Measurements from ENCODE around the gene SLC28A3. TPM values are rescaled to one million over a fixed set of nuclear protein-coding genes. Genes with fewer than 3 reads are reported as not detected.

Gene SLC28A3
- total and polyA plus RNA-seq, 2 donors (not counting 3 experiments of a cell fraction or from before 2014, with no cell fraction given): not detected

DNA sequence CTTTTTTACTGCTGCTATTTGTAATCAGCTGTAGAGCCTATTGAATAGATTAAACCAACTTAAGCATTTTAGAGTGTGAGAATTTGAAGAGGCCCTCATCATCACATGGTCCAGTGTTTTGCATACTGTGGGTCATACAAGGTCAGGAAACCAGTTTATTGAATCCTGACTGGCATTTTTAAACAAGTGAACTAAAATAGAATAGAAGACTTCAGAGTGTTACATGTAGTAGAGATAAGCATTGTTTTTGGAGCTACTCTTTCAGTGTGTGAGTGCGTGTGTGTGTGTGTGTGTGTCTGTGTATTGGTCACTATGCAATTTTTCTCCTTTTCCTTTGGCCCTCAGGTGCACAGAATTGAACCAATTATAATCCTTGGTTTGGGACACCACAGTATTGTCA lies 114.4 kb downstream of the SLC28A3 start:
- no peak overlapping the region for H2AFZ ChIP-seq (ENCODE audit: low read depth, low read length)
- H3K79me2 ChIP-seq (ENCODE audit: control insufficient read depth, insufficient read depth, low read length): no peaks in the 10 kb centered on the region
- BruUV-seq (replicated peaks): no TSS peak
- CTCF ChIA-PET: no interaction called here
- no peak overlapping the region for H3K4me3 ChIP-seq (replicated peaks in 1 of 3; ENCODE audit: insufficient read depth in 1 of 3, low read depth in 1 of 3, low read length in 3 of 3)
- DNase-seq (ENCODE audit: low read depth, low spot score) (no peak), FAIRE-seq (no peak)
- H3K4me2 ChIP-seq (ENCODE audit: insufficient read depth, low read length): no peak overlapping the region
- H3K9me3 ChIP-seq (replicated peaks; ENCODE audit: control insufficient read depth, insufficient read depth, low read length): no peaks in the 10 kb centered on the region
- intact Hi-C loops (cut with micrococcal nuclease): no loop called here
- H3K9ac ChIP-seq (replicated peaks; ENCODE audit: extremely low read depth, insufficient read depth, low read length): no peak overlapping the region
- POLR2A ChIA-PET: no interaction called here
- peaks cover 0 to 2% of the 10 kb centered on the region in 2 experiments for H3K27me3 ChIP-seq (ENCODE audit: control insufficient read depth in 2 of 2, insufficient read depth in 2 of 2, low read length in 2 of 2)
- TF ChIP-seq, protein P1, sequence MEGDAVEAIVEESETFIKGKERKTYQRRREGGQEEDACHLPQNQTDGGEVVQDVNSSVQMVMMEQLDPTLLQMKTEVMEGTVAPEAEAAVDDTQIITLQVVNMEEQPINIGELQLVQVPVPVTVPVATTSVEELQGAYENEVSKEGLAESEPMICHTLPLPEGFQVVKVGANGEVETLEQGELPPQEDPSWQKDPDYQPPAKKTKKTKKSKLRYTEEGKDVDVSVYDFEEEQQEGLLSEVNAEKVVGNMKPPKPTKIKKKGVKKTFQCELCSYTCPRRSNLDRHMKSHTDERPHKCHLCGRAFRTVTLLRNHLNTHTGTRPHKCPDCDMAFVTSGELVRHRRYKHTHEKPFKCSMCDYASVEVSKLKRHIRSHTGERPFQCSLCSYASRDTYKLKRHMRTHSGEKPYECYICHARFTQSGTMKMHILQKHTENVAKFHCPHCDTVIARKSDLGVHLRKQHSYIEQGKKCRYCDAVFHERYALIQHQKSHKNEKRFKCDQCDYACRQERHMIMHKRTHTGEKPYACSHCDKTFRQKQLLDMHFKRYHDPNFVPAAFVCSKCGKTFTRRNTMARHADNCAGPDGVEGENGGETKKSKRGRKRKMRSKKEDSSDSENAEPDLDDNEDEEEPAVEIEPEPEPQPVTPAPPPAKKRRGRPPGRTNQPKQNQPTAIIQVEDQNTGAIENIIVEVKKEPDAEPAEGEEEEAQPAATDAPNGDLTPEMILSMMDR (IDR thresholded peaks at IDR 0.05; ENCODE audit: extremely low read depth in 1 of 2, insufficient read depth in 1 of 2, low read depth in 1 of 2, low read length in 2 of 2): no peak
- TF ChIP-seq GATA2 (IDR thresholded peaks at IDR 0.05; ENCODE audit: insufficient read depth, insufficient read length, low read depth, low read length) (no peak), JUN (IDR thresholded peaks at IDR 0.05; ENCODE audit: borderline replicate concordance, insufficient read depth, insufficient read length, low read depth) (no peak), POLR2A (IDR thresholded peaks at IDR 0.05; ENCODE audit: low read depth, low read length) (no peak), EZH2 (IDR thresholded peaks at IDR 0.05; ENCODE audit: borderline replicate concordance, low read depth, low read length, severe bottlenecking) (no peak), FOS (IDR thresholded peaks at IDR 0.05; ENCODE audit: borderline replicate concordance, insufficient read depth, low read length) (no peak), MYC (IDR thresholded peaks at IDR 0.05; ENCODE audit: low read depth, low read length) (no peak), POLR2AphosphoS5 (IDR thresholded peaks at IDR 0.05; ENCODE audit: insufficient read depth, low read depth, low read length) (no peak)
- TF ChIP-seq, protein P2, sequence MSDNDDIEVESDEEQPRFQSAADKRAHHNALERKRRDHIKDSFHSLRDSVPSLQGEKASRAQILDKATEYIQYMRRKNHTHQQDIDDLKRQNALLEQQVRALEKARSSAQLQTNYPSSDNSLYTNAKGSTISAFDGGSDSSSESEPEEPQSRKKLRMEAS (IDR thresholded peaks at IDR 0.05; ENCODE audit: insufficient read depth, insufficient read length): no peak
- no peaks in the 10 kb centered on the region for H4K20me1 ChIP-seq (replicated peaks; ENCODE audit: control insufficient read depth, extremely low read depth, insufficient read depth, low read length)
- H3K9me1 ChIP-seq (replicated peaks; ENCODE audit: control insufficient read depth, extremely low read depth, insufficient read depth, low read length): no peaks in the 10 kb centered on the region
- no peak overlapping the region for H3K27ac ChIP-seq (ENCODE audit: insufficient read depth, low read depth, low read length)
- H3K4me1 ChIP-seq (ENCODE audit: control insufficient read depth, extremely low read depth, insufficient read depth, low read length): no peaks in the 10 kb centered on the region
- dilution Hi-C loops (cut with MboI; ENCODE audit: extremely low pct_ligation_motif_present, low sequenced_read_pairs): no loop called here
- H3K36me3 ChIP-seq (ENCODE audit: control insufficient read depth in 2 of 2, extremely low read depth in 1 of 2, insufficient read depth in 2 of 2, low read length in 2 of 2): no peaks in the 10 kb centered on the region
